Panc1 (cell line): Measurements from ENCODE around the gene CFAP74. TPM values are rescaled to one million over a fixed set of nuclear protein-coding genes. Genes with fewer than 3 reads are reported as not detected.

Source experiments
- ATAC-seq: fragments of 200-7000 bp; cut with Tn5 transposase; 2 replicates; pipeline ENCODE4 v1.9.1; 2020; ENCODE audit warnings: mild to moderate bottlenecking, moderate library complexity
- BruUV-seq: library from RNA; stranded (reverse); fragments of 400-500 nt; replicated peaks from 2 replicates; lab custom pipeline; 2021; lab: Mats Ljungman, UMichigan
- CTCF ChIA-PET: fragments of 300-600 bp; sonication (Branson Sonifier 250); formaldehyde crosslinking; loops from one replicate; lab custom pipeline; 2022; ENCODE audit warnings: antibody characterized with exemption; lab: Charles Lee
- POLR2A ChIA-PET: fragments of 300-600 bp; sonication (Branson Sonifier 250); formaldehyde crosslinking; loops from one replicate; lab custom pipeline; 2022; ENCODE audit warnings: antibody characterized with exemption; lab: Charles Lee
- DNase-seq: peaks from one replicate; pipeline ENCODE4 v3.0.0-alpha.2; 2010; ENCODE audit warnings: low read depth, low spot score
- H3K27ac ChIP-seq: 2 replicates; pipeline ENCODE4 v1.5.1; 2011; ENCODE audit warnings: mild to moderate bottlenecking, low read length, inconsistent platforms
- H3K27me3 ChIP-seq: fragments of 200-500 bp; sonication (Bioruptor generic); 2 replicates; pipeline ENCODE4 v1.6.0; 2014; ENCODE audit warnings: low read length, inconsistent platforms; ENCODE audit not compliant: control insufficient read depth, insufficient read depth
- H3K36me3 ChIP-seq: fragments of 200-500 bp; sonication (Bioruptor generic); 2 replicates; pipeline ENCODE4 v1.5.1; 2014; ENCODE audit warnings: inconsistent platforms, mild to moderate bottlenecking, low read length, moderate library complexity; ENCODE audit not compliant: control insufficient read depth, insufficient read depth
- H3K4me1 ChIP-seq: 2 replicates; pipeline ENCODE4 v1.5.1; 2011; ENCODE audit warnings: inconsistent platforms, mild to moderate bottlenecking, low read length, moderate library complexity; ENCODE audit not compliant: control insufficient read depth, insufficient read depth
- H3K4me3 ChIP-seq, 2 experiments: 2 replicates each; pipeline ENCODE4 v1.5.1; 2011 to 2012; ENCODE audit warnings: low read depth in 2 of 2, low read length in 2 of 2, mild to moderate bottlenecking in 2 of 2, inconsistent platforms in 1 of 2, moderate library complexity in 1 of 2
- H3K9me3 ChIP-seq: fragments of 200-500 bp; sonication (Bioruptor generic); 2 replicates; pipeline ENCODE4 v1.5.1; 2014; ENCODE audit warnings: low read depth, mild to moderate bottlenecking, inconsistent platforms, low read length, moderate library complexity; ENCODE audit not compliant: control insufficient read depth, insufficient read depth
- POLR2AphosphoS5 ChIP-seq: IDR thresholded peaks from 2 replicates; pipeline ENCODE4 v1.6.1; 2012; ENCODE audit warnings: mild to moderate bottlenecking, low read depth, low read length, moderate library complexity
- SIN3A ChIP-seq: IDR thresholded peaks from 2 replicates; pipeline ENCODE4 v1.6.1; 2012; ENCODE audit warnings: low read depth, mild to moderate bottlenecking, low read length, moderate library complexity, borderline replicate concordance; ENCODE audit not compliant: insufficient read depth
- TCF7L2 ChIP-seq: IDR thresholded peaks from 2 replicates; pipeline ENCODE4 v1.6.1; 2011; ENCODE audit warnings: mild to moderate bottlenecking, low read depth, low read length, inconsistent platforms
- in situ Hi-C: cut with HindIII; loops from 2 replicates; pipeline ENCODE4 v1.10.0; 2016; ENCODE audit warnings: low sequenced_read_pairs, low pct_unique_long_range_greater_than_20kb
- intact Hi-C: fragments of 100-400 bp; cut with micrococcal nuclease; formaldehyde crosslinking; loops from one replicate; pipeline ENCODE4 v1.10.0; 2022; ENCODE audit not compliant: unreplicated experiment
- total RNA-seq: library from RNA; stranded (reverse); gene quantifications from one replicate; pipeline ENCODE4 v1.2.1, GENCODE V29; 2021; ENCODE audit not compliant: unreplicated experiment
- TF ChIP-seq, protein P1 (sequence below): fragments of 450-650 bp; IDR thresholded peaks from 2 replicates; pipeline ENCODE4 v1.5.1; 2017; ENCODE audit warnings: mild to moderate bottlenecking
- TF ChIP-seq, protein P2 (sequence below), 2 experiments: IDR thresholded peaks; 2 replicates each; pipeline ENCODE4 v1.6.1; 2011 to 2012; ENCODE audit warnings: low read depth in 2 of 2, control low read depth in 1 of 2, low read length in 1 of 2, mild to moderate bottlenecking in 1 of 2, moderate library complexity in 1 of 2; ENCODE audit not compliant: insufficient read depth in 1 of 2

CFAP74 gene
- total RNA-seq, 1 experiment from 2014 or later: not detected

DNA sequence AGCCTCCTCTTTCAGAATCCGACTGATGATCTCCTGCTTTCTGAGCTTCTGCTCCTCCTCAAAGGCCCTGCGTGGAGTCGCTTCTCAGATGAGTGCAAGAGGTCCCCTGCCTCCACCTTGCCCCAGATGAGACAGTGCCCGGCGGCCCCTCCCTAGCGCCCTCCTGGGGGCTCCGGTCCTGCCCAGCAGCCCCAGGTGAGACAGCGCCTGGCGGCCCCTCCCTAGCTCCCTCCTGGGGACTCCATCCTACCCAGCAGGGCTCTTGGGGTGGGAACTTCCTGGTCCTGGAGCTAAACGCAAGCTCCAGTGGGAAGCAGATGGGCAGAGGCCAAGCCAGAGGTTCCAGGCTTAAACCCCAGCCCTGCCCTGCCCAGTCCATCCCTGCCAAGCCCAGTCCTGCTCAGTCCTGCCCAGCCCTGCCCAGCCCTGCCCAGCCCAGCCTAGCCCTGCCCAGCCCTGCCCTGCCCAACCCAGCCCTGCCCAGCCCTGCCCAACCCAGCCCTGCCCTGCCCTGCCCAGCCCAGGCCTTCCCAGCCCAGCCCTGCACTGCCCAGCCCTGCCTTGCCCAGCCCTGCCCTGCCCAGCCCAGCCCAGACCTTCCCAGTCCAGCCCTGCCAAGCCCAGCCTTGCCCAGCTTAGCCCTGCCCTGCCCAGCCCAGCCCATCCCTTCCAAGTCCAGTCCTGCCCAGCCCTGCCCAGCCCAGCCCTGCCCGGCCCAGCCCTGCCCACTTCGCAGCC is 34.6 kb downstream of the CFAP74 start:
- H3K36me3 ChIP-seq: no peaks in the 10 kb centered on the region
- DNase-seq: no peak
- no peak overlapping the region for H3K27ac ChIP-seq
- intact Hi-C loops: no loop called here
- no peaks in the 10 kb centered on the region for H3K27me3 ChIP-seq
- no peaks in the 10 kb centered on the region for H3K9me3 ChIP-seq
- TF ChIP-seq, protein P1, sequence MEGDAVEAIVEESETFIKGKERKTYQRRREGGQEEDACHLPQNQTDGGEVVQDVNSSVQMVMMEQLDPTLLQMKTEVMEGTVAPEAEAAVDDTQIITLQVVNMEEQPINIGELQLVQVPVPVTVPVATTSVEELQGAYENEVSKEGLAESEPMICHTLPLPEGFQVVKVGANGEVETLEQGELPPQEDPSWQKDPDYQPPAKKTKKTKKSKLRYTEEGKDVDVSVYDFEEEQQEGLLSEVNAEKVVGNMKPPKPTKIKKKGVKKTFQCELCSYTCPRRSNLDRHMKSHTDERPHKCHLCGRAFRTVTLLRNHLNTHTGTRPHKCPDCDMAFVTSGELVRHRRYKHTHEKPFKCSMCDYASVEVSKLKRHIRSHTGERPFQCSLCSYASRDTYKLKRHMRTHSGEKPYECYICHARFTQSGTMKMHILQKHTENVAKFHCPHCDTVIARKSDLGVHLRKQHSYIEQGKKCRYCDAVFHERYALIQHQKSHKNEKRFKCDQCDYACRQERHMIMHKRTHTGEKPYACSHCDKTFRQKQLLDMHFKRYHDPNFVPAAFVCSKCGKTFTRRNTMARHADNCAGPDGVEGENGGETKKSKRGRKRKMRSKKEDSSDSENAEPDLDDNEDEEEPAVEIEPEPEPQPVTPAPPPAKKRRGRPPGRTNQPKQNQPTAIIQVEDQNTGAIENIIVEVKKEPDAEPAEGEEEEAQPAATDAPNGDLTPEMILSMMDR: no peak
- TF ChIP-seq TCF7L2 (no peak), SIN3A (no peak), POLR2AphosphoS5 (no peak)
- TF ChIP-seq, protein P2, sequence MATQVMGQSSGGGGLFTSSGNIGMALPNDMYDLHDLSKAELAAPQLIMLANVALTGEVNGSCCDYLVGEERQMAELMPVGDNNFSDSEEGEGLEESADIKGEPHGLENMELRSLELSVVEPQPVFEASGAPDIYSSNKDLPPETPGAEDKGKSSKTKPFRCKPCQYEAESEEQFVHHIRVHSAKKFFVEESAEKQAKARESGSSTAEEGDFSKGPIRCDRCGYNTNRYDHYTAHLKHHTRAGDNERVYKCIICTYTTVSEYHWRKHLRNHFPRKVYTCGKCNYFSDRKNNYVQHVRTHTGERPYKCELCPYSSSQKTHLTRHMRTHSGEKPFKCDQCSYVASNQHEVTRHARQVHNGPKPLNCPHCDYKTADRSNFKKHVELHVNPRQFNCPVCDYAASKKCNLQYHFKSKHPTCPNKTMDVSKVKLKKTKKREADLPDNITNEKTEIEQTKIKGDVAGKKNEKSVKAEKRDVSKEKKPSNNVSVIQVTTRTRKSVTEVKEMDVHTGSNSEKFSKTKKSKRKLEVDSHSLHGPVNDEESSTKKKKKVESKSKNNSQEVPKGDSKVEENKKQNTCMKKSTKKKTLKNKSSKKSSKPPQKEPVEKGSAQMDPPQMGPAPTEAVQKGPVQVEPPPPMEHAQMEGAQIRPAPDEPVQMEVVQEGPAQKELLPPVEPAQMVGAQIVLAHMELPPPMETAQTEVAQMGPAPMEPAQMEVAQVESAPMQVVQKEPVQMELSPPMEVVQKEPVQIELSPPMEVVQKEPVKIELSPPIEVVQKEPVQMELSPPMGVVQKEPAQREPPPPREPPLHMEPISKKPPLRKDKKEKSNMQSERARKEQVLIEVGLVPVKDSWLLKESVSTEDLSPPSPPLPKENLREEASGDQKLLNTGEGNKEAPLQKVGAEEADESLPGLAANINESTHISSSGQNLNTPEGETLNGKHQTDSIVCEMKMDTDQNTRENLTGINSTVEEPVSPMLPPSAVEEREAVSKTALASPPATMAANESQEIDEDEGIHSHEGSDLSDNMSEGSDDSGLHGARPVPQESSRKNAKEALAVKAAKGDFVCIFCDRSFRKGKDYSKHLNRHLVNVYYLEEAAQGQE (IDR thresholded peaks at IDR 0.05; ENCODE audit: insufficient read depth in 1 of 2, low read depth in 2 of 2, low read length in 1 of 2): no peak
- BruUV-seq: no TSS peak
- POLR2A ChIA-PET: no interaction called here
- ATAC-seq: peak; percentile 66
- H3K4me3 ChIP-seq: no peak overlapping the region
- in situ Hi-C loops: no loop called here
- CTCF ChIA-PET: interaction anchor here (0.8 kb wide), 1 partner anchor 76 kb away, joined by 3 read pairs; no protein-coding TSS in a partner anchor
- no peaks in the 10 kb centered on the region for H3K4me1 ChIP-seq

GRCh38 chr1:1967879-1968278 is 35.7 kb downstream of the CFAP74 start:
- CTCF ChIA-PET: interaction anchor here (0.6 kb wide), 1 partner anchor 8 kb away, joined by 3 read pairs; no protein-coding TSS in a partner anchor
- intact Hi-C loops (no loop called here), in situ Hi-C loops (no loop called here)
- TF ChIP-seq POLR2AphosphoS5: no peak
- TF ChIP-seq SIN3A: no peak
- TF ChIP-seq TCF7L2: no peak
- TF ChIP-seq, protein P2 (IDR thresholded peaks at IDR 0.05; ENCODE audit: insufficient read depth in 1 of 2, low read depth in 2 of 2, low read length in 1 of 2): no peak
- TF ChIP-seq, protein P1: no peak
- Histone ChIP-seq H3K9me3 (no peaks in the 10 kb centered on the region), H3K27me3 (no peaks in the 10 kb centered on the region), H3K27ac (no peak overlapping the region), H3K36me3 (no peaks in the 10 kb centered on the region), H3K4me1 (no peaks in the 10 kb centered on the region), H3K4me3 (no peak overlapping the region)
- POLR2A ChIA-PET: no interaction called here
- ATAC-seq (no peak), DNase-seq (no peak)
- no TSS peak for BruUV-seq
